CD14-positive monocyte (primary cell): ENCODE data around the gene RALY. TPM values are rescaled to one million over a fixed set of nuclear protein-coding genes. Genes with fewer than 3 reads are reported as not detected.
"Not testable (repeated sequence)": the region's sequence is repeated elsewhere in the genome, so short reads cannot be mapped to it uniquely, and the experiment has no call there.

Source experiments
- DNase-seq, 3 donors: peaks; one replicate each; pipeline ENCODE4 v3.0.0-alpha.2; 2011 to 2022
- H2AFZ ChIP-seq: 2 replicates; pipeline ENCODE4 v1.6.0; 2012; ENCODE audit warnings: mild to moderate bottlenecking, low read depth, low read length, inconsistent platforms; ENCODE audit not compliant: insufficient read depth, poor library complexity, severe bottlenecking
- H3K27ac ChIP-seq, 2 donors: 1 replicate in 1 of 2; 2 replicates in 1 of 2; pipeline ENCODE4 v1.5.1; 2012 to 2013; ENCODE audit warnings: low read length in 2 of 2, control low read depth in 1 of 2, inconsistent platforms in 1 of 2, low read depth in 1 of 2, mild to moderate bottlenecking in 1 of 2
- H3K27me3 ChIP-seq, 2 donors: one replicate each; pipeline versions ENCODE4 v1.6.0 to v1.6.1; 2011 to 2013; ENCODE audit warnings: low read length in 2 of 2; ENCODE audit not compliant: control insufficient read depth in 2 of 2, insufficient read depth in 2 of 2
- H3K36me3 ChIP-seq, 2 donors: replicated peaks in 1 of 2; 1 replicate in 1 of 2; 2 replicates in 1 of 2; pipeline versions ENCODE4 v1.5.1 to v1.6.1; 2012 to 2013; ENCODE audit warnings: low read length in 2 of 2, control low read depth in 1 of 2, inconsistent platforms in 1 of 2, mild to moderate bottlenecking in 1 of 2; ENCODE audit not compliant: insufficient read depth in 2 of 2, control insufficient read depth in 1 of 2
- H3K4me1 ChIP-seq, 2 donors: 1 replicate in 1 of 2; 2 replicates in 1 of 2; pipeline versions ENCODE4 v1.5.1 to v1.6.1; 2012 to 2013; ENCODE audit warnings: low read length in 2 of 2, control low read depth in 1 of 2, inconsistent platforms in 1 of 2, mild to moderate bottlenecking in 1 of 2, moderate library complexity in 1 of 2; ENCODE audit not compliant: insufficient read depth in 2 of 2, control insufficient read depth in 1 of 2
- H3K4me2 ChIP-seq: replicated peaks from 2 replicates; pipeline ENCODE3; 2012; ENCODE audit warnings: low read length, moderate library complexity, mild to moderate bottlenecking; ENCODE audit not compliant: poor library complexity, severe bottlenecking; ENCODE audit errors: extremely low read depth
- H3K4me3 ChIP-seq, 3 experiments: fragments of 200-600 bp in 1 of 3; sonication (generic) in 1 of 3; replicated peaks in 1 of 3; 1 replicate in 2 of 3; 2 replicates in 1 of 3; pipeline ENCODE4 v1.5.1; 2011 to 2013; ENCODE audit warnings: low read length in 3 of 3, mild to moderate bottlenecking in 3 of 3, control low read depth in 2 of 3, low read depth in 2 of 3, inconsistent platforms in 1 of 3, moderate library complexity in 1 of 3
- H3K79me2 ChIP-seq: 2 replicates; pipeline ENCODE4 v1.6.0; 2012; ENCODE audit warnings: mild to moderate bottlenecking, control low read depth, inconsistent platforms, low read length, moderate library complexity; ENCODE audit not compliant: insufficient read depth
- H3K9ac ChIP-seq: 2 replicates; pipeline ENCODE4 v1.6.0; 2017; ENCODE audit warnings: low read length, mild to moderate bottlenecking; ENCODE audit not compliant: insufficient read depth, poor library complexity, severe bottlenecking
- H3K9me3 ChIP-seq, 2 donors: replicated peaks in 1 of 2; 1 replicate in 1 of 2; 2 replicates in 1 of 2; pipeline versions ENCODE4 v1.5.1 to v1.6.1; 2012 to 2013; ENCODE audit warnings: low read length in 2 of 2, control low read depth in 1 of 2; ENCODE audit not compliant: control insufficient read depth in 1 of 2, insufficient read depth in 1 of 2
- H4K20me1 ChIP-seq: 2 replicates; pipeline ENCODE4 v1.6.0; 2012; ENCODE audit warnings: mild to moderate bottlenecking, low read length, control low read depth, moderate library complexity; ENCODE audit not compliant: insufficient read depth
- H3K27ac Mint-ChIP-seq, 7 donors: one replicate each; pipeline ENCODE4 v1.8.0; 2020; ENCODE audit warnings: mild to moderate bottlenecking in 7 of 7, mixed read lengths in 7 of 7, moderate library complexity in 6 of 7, inconsistent platforms in 2 of 7
- H3K27me3 Mint-ChIP-seq, 3 donors: one replicate each; pipeline ENCODE4 v1.8.0; 2021 to 2022; ENCODE audit warnings: low read depth in 3 of 3, mild to moderate bottlenecking in 3 of 3, mixed read lengths in 3 of 3, moderate library complexity in 3 of 3, inconsistent platforms in 1 of 3
- H3K36me3 Mint-ChIP-seq, 2 donors: one replicate each; pipeline ENCODE4 v1.8.0; 2020; ENCODE audit warnings: mixed read lengths in 2 of 2, inconsistent platforms in 1 of 2, mild to moderate bottlenecking in 1 of 2
- H3K4me1 Mint-ChIP-seq: one replicate; pipeline ENCODE4 v1.8.0; 2020; ENCODE audit warnings: mild to moderate bottlenecking, mixed read lengths
- H3K4me3 Mint-ChIP-seq, 2 donors: one replicate each; pipeline ENCODE4 v1.8.0; 2020; ENCODE audit warnings: mild to moderate bottlenecking in 2 of 2, mixed read lengths in 2 of 2, moderate library complexity in 1 of 2
- H3K9me3 Mint-ChIP-seq, 7 donors: one replicate each; pipeline ENCODE4 v1.8.0; 2020 to 2022; ENCODE audit warnings: mixed read lengths in 7 of 7, mild to moderate bottlenecking in 6 of 7, moderate library complexity in 6 of 7, inconsistent platforms in 2 of 7
- WGBS: methylation state at CpG from one replicate; pipeline ENCODE4 v1.1.5; 2013; ENCODE audit warnings: missing lambda C conversion rate; ENCODE audit not compliant: insufficient coverage; 5-methylcytosine and 5-hydroxymethylcytosine counted together
- intact Hi-C, 2 donors: fragments of 100-400 bp; cut with micrococcal nuclease; formaldehyde crosslinking; loops; one replicate each; pipeline versions ENCODE4 v1.15.0 to v1.15.1; 2023
- polyA plus RNA-seq, 3 donors: library from polyadenylated mRNA; depleted of rRNA in 1 of 3; unstranded in 2 of 3; stranded (reverse) in 1 of 3; fragments of 300-500 nt in 2 of 3; fragments of >200 nt in 1 of 3; fragmentation: Illumina TruSeq in 2 of 3; gene quantifications; 1 replicate in 2 of 3; 2 replicates in 1 of 3; pipeline ENCODE4 v1.2.3, GENCODE V29; 2012 to 2021
- TF ChIP-seq, protein P1 (sequence below): fragments of 200-600 bp; IDR thresholded peaks from one replicate; pipeline ENCODE4 v1.8.0; 2022; ENCODE audit warnings: antibody characterized with exemption, mild to moderate bottlenecking

RALY gene
- polyA plus RNA-seq, 3 donors, result 88.4 to 154 (median 152) TPM

DNA sequence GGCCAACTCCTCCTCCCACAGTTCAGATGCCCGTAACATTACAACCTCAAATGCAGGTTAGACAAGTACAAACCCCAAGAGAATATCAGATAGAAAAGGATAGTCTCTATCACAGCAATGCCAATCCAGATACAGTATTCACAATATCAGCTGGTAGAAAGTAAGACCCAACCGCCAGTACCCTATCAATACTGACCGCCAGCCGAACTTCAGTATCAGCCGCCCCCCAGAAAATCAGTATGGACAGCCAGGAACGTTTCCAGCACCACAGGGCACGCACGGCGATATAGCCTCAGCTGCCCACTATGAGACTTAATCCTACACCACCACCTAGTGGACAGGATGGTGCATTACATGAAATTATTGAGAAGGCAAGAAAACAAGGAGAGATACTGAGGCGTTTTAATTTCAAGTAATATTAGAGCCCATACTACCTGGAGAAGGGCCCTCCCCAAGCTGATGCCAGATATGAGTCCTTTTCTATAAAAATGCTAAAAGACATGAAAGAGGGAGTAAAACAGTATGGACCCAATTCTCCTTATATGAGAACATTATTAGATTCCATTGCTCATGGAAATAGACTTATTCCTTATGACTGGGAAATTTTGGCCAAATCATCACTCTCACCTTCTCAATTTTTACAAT lies 135.9 kb downstream of the RALY start:
- Mint-ChIP-seq H3K27ac (no peak overlapping the region), H3K36me3 (no peaks in the 10 kb centered on the region), H3K9me3 (peaks cover 0 to 6% (median 2%) of the 10 kb centered on the region in 7 donors), H3K4me1 (peaks cover 8% of the 10 kb centered on the region), H3K27me3 (peaks cover 6 to 12% (median 11%) of the 10 kb centered on the region in 3 donors), H3K4me3 (peak overlapping the region in 1 of 2 donors; percentile 39)
- H3K27ac ChIP-seq, result no peak overlapping the region
- no peak overlapping the region for H3K4me2 ChIP-seq
- H3K4me1 ChIP-seq, result peaks cover 0 to 5% of the 10 kb centered on the region in 2 donors
- H3K9me3 ChIP-seq, result no peaks in the 10 kb centered on the region
- intact Hi-C loops, result loop anchor here (10.0 kb wide), 1 partner anchor 215 kb away; no protein-coding TSS in a partner anchor
- peak overlapping the region; percentile 54 for H2AFZ ChIP-seq
- no peaks in the 10 kb centered on the region for H3K79me2 ChIP-seq
- H3K36me3 ChIP-seq, result no peaks in the 10 kb centered on the region
- H3K9ac ChIP-seq, result no peak overlapping the region
- TF ChIP-seq, protein P1, sequence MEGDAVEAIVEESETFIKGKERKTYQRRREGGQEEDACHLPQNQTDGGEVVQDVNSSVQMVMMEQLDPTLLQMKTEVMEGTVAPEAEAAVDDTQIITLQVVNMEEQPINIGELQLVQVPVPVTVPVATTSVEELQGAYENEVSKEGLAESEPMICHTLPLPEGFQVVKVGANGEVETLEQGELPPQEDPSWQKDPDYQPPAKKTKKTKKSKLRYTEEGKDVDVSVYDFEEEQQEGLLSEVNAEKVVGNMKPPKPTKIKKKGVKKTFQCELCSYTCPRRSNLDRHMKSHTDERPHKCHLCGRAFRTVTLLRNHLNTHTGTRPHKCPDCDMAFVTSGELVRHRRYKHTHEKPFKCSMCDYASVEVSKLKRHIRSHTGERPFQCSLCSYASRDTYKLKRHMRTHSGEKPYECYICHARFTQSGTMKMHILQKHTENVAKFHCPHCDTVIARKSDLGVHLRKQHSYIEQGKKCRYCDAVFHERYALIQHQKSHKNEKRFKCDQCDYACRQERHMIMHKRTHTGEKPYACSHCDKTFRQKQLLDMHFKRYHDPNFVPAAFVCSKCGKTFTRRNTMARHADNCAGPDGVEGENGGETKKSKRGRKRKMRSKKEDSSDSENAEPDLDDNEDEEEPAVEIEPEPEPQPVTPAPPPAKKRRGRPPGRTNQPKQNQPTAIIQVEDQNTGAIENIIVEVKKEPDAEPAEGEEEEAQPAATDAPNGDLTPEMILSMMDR, result peak; percentile 85
- peak; percentile 57 to 71 (median 69) for DNase-seq
- 5% methylated on average over 4 of the region's 10 CpGs for WGBS
- H3K4me3 ChIP-seq, result no peak overlapping the region
- no peaks in the 10 kb centered on the region for H3K27me3 ChIP-seq
- no peaks in the 10 kb centered on the region for H4K20me1 ChIP-seq

DNA sequence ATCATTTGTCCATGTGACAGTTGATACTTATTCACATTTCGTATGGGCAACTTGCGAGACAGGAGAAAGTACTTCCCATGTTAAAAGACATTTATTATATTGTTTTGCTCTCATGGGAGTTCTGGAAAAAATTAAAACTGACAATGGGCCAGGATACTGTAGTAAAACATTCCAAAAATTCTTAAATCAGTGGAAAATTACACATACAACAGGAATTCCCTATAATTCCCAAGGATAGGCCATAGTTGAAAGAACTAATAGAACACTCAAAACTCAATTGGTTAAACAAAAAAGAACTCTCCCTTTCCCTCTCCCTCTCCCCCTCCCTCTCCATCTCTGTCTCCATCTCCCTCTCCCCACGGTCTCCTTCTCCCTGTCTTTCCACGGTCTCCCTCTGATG lies 137.8 kb downstream of the RALY start:
- Histone ChIP-seq H3K27me3 (no peaks in the 10 kb centered on the region), H3K79me2 (no peaks in the 10 kb centered on the region), H3K27ac (no peak overlapping the region), H2AFZ (no peak overlapping the region), H3K4me2 (no peak overlapping the region), H4K20me1 (no peaks in the 10 kb centered on the region), H3K9ac (no peak overlapping the region), H3K9me3 (no peaks in the 10 kb centered on the region), H3K4me3 (no peak overlapping the region), H3K36me3 (no peaks in the 10 kb centered on the region), H3K4me1 (peaks cover 0 to 5% of the 10 kb centered on the region in 2 donors)
- Mint-ChIP-seq H3K27me3 (peaks cover 5 to 12% (median 11%) of the 10 kb centered on the region in 3 donors), H3K4me3 (no peak overlapping the region), H3K36me3 (no peaks in the 10 kb centered on the region), H3K27ac (no peak overlapping the region), H3K9me3 (peaks cover 0 to 5% (median 0%) of the 10 kb centered on the region in 7 donors), H3K4me1 (peaks cover 12% of the 10 kb centered on the region)
- DNase-seq, result no peak
- WGBS, result 86% methylated on average over 1 of the region's 4 CpGs
- intact Hi-C loops, result no loop called here
- TF ChIP-seq, protein P1, result no peak

DNA sequence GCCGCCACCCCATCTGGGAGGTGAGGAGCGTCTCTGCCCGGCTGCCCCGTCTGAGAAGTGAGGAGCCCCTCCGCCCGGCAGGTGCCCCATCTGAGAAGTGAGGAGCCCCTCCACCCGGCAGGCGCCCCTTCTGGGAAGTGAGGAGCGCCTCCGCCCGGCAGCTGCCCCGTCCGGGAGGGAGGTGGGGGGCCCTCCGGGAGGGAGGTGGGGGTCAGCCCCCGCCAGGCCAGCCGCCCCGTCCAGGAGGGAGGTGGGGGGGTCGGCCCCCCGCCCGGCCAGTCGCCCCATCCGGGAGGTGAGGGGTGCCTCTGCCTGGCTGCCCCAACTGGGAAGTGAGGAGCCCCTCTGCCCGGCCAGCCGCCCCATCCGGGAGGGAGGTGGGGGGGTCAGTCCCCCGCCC lies 138.8 kb downstream of the RALY start:
- H3K4me2 ChIP-seq, intact Hi-C loops, H3K27ac Mint-ChIP-seq: not testable (repeated sequence)

More for the DNA sequence above, 138.8 kb downstream of the RALY start:
- H3K36me3 Mint-ChIP-seq, H3K4me3 Mint-ChIP-seq, H3K36me3 ChIP-seq, H3K9me3 Mint-ChIP-seq, H3K27ac ChIP-seq, H4K20me1 ChIP-seq, H3K79me2 ChIP-seq, H3K9me3 ChIP-seq, H3K4me3 ChIP-seq, H3K4me1 ChIP-seq, H3K27me3 Mint-ChIP-seq, H2AFZ ChIP-seq, DNase-seq, H3K27me3 ChIP-seq, H3K9ac ChIP-seq: not testable (repeated sequence)
- peaks cover 12% of the 10 kb centered on the region for H3K4me1 Mint-ChIP-seq
- WGBS, result 100% methylated on average over 5 of the region's 26 CpGs
